GM21390 (cell line): ENCODE results near the gene RNPEP.
"Not testable (repeated sequence)": the region's sequence is repeated elsewhere in the genome, so short reads cannot be mapped to it uniquely, and the experiment has no call there.

ENCODE experiments used
- ATAC-seq: cut with Tn5 transposase; IDR thresholded peaks from one replicate; pipeline ENCODE4 v1.9.1; 2021; ENCODE audit not compliant: unreplicated experiment

The RNPEP gene

DNA sequence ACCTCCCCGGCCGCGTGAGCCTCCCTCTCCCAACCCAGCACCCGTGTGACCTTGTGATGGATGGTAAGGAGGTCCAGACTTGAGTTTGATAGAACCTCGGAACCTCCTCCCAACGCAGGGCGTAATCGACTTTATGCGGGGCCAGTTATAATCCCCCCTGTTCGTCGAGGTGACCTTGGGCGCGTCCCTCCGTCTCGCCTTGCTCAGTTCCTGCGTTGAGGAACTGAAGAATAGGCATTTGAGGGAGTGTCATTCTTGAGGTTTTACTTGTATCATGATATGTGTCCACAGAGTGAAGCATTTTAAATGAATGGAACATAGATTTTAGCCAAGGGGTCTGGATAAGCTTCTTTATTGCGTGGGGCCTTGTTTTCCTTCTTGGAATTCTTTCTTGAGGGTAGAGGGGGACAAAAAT lies 26.7 kb upstream of the RNPEP start:
- peak; percentile 32 for ATAC-seq

- no peak for ATAC-seq
These were observed 24.1 kb upstream of the RNPEP start for GRCh38 chr1:201958348-201958747.

- not testable (repeated sequence) for ATAC-seq
These were observed 20.1 kb upstream of the RNPEP start for GRCh38 chr1:201962382-201962781.

DNA sequence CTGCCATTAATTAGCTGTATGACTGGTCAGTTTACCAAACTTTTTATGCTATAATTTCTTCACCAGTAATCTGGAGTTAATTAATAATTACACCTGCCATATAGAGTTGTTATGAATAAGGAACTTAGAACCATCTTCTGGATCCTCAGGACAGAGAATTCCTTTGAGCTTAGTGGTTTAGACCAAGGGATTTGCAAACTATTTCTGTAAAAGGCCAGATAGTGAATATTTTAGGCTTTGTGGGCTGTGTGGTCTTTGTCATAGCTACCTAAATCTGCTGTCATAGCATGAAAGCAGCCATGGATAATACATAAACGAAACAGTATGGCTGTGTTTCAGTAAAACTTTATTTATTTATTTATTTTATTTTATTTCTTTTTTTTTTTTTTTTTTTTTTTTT lies 18.2 kb upstream of the RNPEP start:
- ATAC-seq, result no peak

DNA sequence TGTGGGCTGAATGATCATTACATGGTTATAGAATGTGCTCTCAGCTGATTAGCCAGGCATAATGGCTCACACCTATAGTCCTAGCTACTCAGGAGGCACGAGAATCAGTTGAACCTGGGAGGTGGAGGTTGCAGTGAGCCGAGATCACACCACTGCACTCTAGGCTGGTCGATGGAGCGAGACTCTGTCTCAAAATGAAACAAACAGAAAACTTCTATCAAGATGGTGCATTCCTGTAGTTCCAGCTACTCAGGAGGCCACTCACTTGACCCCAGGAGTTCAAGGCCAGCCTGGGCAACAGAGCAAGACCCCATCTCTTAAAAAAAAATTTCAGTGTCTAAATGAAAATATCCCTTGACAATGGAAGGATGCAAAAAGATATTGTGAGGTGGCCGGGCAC lies 16.3 kb upstream of the RNPEP start:
- no peak for ATAC-seq

- ATAC-seq, result no peak
These were observed 14.1 kb upstream of the RNPEP start for GRCh38 chr1:201968202-201968925.

DNA sequence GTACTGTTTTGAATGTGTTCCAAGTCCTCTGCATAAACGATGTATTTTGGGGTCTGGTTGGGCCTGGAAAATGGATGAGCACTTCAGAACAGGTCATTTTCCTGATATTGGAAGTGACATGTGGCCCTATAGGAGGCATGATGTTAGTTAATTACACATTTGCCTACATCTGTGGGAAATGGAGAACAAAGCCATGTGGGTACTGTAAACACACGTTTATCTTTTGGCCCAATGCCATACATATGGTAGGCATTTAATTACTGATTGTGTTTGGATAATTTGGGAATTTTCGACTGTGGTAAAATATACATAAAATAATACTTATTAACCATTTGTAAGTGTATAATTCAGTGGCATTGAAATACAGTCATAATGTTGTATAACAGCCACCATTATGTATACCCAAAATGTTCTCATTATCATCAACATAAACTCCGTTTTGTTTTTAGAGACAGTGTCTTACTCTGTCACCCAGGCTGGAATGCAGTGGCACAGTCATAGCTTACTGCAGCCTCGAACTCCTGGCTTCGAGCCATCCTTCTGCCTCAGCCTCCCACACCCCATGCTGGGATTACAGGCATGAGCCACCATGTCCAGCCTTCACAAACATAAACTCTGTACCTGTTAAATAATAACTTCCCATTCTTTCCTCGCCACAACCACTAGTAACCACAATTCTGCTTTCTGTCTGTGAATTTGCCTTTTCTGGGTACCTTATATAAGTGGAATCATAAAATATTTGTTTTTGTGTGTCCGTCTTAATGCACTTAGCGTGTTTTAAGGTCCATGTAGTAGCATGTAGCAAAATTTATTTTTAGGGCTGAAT lies 11.9 kb upstream of the RNPEP start:
- no peak for ATAC-seq

DNA sequence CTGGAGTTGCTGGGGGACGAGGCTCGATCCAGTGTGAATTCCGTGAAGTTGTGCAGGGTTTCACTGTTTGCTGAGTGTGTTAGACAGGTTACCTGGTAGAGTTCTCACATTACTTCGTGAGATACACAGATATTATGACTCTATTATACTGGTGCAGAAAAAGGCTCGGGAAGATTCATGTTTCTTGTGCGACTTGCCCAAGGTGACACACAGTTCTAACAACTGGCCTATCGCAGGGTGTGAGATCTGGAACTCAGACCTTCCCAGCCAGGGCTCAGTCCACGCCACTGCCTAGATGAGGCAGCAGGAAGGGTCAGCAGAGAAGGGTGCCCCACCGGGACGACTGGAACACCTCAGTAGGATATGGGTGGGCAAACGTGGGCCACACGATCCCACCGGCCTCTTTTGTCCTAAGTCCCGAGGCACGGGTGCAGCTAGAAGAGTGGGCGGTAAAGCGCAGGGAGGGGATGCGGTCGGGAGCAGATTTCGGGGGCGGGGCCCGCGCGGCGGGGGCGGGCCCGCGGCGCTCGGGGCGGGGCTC lies 296 bp upstream of the RNPEP start:
- peak; percentile 31 for ATAC-seq

- ATAC-seq, result no peak
These were observed 945 bp downstream of the RNPEP start for GRCh38 chr1:201983380-201983805.

DNA sequence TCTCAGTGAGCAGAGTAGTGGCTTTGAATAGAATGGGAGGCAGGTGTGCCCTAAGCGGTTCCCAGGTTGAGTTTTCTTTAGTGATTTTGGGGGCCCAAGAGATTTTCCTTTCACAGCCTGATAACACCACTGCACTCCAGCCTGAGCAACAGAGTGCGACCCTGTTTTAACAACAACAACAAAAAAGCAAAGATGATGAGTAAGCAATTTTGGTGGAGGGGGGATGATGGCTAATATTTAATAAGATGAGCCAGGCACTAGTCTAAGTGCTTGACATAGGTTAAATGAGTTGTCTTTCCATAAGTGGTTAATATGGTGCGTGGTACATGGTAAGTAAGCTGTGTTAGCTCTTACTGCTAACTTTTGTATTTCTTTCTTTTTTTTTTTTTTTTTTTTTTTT lies 2.0 kb downstream of the RNPEP start:
- ATAC-seq, result no peak

DNA sequence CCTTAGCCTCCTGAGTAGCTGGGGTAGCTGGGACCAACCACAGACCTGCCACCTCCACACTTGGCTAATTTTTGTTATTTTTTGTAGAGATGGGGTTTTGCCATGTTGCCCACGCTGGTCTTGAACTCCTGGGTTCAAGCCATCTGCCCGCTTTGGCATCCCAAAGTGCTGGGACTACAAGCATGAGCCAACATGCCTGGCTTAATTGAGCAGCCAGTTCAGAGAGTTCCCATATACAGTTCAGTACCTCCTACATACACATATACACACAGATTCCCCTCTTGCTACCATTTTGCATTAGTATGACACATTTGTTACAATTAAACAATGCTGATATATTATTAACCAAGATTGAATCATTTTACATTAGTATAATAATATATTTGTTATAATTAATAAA lies 2.9 kb downstream of the RNPEP start:
- ATAC-seq, result no peak

DNA sequence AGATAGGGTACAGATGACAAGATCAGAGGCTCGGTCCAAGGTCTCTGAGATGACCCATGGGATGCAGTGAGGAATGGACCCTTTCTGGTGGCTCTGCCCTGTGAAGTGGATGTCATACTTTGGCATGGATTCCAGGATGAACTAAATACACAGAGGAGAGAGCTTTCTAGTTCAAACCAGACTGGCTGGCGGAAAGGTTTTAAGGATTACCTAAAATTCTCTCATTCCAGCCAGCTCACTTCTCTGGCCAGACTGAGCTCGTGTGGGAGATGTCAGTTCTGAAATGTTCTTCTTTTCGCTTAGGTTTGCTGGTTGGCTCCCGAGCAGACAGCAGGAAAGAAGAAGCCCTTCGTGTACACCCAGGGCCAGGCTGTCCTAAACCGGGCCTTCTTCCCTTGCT lies 6.2 kb downstream of the RNPEP start:
- no peak for ATAC-seq

- ATAC-seq, result no peak
These were observed 7.1 kb downstream of the RNPEP start for GRCh38 chr1:201989354-201990128.

DNA sequence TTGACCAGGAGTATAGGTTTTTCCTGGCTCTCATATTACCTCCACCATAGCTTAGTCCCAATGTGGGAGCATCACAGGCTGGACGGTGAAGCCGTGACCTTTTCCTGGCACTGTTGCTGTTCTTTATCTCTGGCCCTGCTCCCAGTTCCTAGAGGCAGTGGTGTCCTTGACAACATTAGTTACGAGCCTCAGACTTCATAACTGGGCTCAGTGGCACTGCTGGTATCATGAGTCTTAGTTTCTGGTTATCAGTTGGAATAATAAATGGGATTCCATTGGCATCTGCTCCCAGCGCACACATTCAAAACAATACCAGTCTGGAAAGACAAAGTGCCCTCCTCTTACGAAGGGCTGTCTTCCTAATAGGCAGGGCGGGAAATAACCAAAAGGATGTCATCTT lies 8.0 kb downstream of the RNPEP start:
- ATAC-seq, result no peak

DNA sequence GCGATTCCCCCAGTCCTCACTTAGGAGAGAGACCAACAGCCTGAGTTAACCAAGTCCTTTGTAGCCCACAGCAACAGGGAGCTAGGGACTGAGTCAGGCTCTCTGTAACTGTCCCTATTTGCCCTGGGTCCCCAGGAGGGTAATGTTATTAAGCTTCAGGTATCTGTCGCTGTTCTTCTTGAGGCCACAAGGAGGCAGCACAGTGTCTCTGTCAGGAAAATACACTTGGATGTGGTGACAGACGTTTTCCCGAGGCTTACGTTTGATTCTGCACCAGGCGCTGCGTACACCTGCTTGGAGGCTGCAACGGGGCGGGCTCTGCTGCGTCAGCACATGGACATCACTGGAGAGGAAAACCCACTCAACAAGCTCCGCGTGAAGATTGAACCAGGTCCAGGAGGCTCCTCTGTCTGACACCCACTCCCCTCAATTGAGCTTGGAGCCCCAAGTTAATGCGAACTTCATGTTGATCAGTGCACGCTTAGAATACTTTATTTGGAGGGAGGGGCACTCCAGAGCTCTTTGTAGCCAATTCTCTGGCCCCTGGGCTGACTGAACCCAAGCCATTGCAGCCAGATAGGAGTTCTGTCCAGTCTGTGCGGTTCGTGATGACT lies 17.3 kb downstream of the RNPEP start:
- no peak for ATAC-seq

- no peak for ATAC-seq
These were observed 20.1 kb downstream of the RNPEP start for GRCh38 chr1:202002507-202002906.

DNA sequence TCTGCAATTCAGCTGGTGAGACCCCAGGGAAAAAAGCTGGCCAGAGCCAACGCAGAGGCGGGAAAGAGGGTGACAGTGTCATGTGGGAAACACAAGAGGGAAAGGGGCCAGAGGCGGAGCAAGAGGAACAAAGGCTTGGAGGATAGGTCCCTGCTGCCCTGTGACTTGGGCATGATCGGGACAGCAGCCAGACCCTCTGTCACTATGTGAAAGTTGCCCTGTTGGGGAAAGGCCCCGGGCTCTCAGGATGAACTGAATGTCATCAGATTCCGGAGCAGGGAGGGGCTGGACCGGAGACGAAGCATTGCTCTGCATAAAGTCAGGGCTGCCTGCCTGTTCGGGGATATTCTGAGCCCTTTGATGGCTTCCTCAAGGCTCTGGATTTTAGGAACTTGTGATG lies 22.3 kb downstream of the RNPEP start:
- no peak for ATAC-seq

DNA sequence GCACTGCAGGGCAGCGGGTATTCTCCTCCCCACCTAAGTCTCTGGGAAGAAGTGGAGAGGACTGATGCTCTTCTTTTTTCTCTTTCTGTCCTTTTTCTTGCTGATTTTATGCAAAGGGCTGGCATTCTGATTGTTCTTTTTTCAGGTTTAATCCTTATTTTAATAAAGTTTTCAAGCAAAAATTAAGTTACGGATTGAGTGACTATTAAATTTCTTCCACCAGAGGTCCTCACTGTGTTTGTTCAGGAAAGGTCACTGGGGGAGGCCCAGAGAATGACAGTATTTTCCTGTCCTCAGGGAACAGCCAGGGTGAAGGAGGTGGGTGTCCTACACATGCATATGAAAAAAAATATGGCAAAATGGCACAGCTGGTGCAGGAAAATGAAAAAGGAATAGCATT lies 23.5 kb downstream of the RNPEP start:
- no peak for ATAC-seq

DNA sequence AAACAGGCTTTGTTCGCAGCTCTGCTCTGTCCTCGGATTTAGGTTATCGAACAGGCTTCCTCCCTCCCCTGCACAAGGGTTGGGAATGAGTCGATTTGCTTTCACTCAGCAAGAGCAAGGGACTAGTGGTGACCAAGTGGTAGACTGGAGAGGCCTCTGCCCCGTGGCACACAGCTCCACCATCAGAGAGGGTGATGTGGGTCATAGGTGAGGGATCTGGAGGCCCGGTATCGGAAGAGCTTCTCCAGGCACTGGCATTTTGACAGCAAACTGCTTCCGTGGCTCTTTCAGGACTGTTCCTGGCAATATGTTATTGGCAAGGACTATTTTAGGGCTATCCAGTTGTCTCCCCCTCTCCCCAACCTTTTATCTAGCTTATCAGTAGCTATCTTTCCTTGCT lies 24.9 kb downstream of the RNPEP start:
- ATAC-seq, result no peak

DNA sequence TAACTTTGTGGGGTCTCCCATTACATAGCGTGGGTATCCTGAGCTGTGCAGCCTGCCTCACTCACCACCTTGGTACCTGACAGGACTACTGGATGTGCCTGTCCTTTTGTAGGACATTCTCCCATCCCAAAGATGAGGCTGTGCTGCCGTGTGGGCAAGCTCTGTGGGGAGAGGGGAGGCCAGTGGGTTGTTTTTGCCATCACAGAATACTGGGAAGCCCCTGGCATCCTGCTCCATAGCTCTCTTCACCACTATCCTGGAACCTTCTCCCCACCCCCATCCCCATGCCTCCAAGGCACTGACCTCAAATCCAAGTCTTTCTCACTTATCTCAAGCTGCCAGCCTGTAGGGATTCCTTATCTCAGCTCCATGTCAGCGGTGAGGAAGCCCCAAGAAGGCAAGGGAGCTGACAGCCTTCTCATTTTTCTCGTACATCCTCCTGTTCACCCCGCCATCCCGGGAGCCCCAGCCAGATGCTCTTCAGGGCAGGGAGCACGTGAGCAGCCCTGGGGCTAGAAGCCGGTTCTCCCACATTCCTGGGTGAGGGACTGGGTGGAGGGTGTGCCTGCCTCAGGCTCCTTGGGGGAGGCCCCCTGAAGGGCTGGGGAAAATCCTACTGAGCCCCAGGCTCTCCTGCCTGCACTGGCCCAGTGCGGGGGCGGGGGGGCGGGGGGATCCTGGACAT lies 25.5 kb downstream of the RNPEP start:
- no peak for ATAC-seq
